Breast epithelium (tissue), 4 donors: ENCODE data around the gene ENC1. TPM values are rescaled to one million over a fixed set of nuclear protein-coding genes. Genes with fewer than 3 reads are reported as not detected.

Source experiments
- DNase-seq, 2 donors: peaks; one replicate each; pipeline ENCODE4 v3.0.0-alpha.2; 2019; ENCODE audit warnings: low spot score in 2 of 2
- H3K27ac ChIP-seq, 2 donors: fragments of 200-600 bp; sonication (generic) in 1 of 2; one replicate each; pipeline ENCODE4 v1.5.1; 2016 to 2019; ENCODE audit warnings: mild to moderate bottlenecking in 1 of 2
- H3K27me3 ChIP-seq, 2 donors: fragments of 200-600 bp; sonication (generic) in 1 of 2; one replicate each; pipeline versions ENCODE4 v1.5.1 to v1.6.0; 2017 to 2019; ENCODE audit warnings: control low read depth in 1 of 2, mild to moderate bottlenecking in 1 of 2
- H3K36me3 ChIP-seq: fragments of 200-600 bp; one replicate; pipeline ENCODE4 v1.5.1; 2019
- H3K4me1 ChIP-seq, 2 donors: fragments of 200-600 bp; sonication (generic); one replicate each; pipeline ENCODE4 v1.5.1; 2016 to 2019; ENCODE audit warnings: control low read depth in 1 of 2
- H3K4me3 ChIP-seq, 3 donors: fragments of 200-600 bp; sonication (generic); 1 replicate in 2 of 3; 2 replicates in 1 of 3; pipeline ENCODE4 v1.5.1; 2016 to 2019; ENCODE audit warnings: mild to moderate bottlenecking in 3 of 3, moderate library complexity in 2 of 3
- H3K9me3 ChIP-seq, 2 donors: fragments of 200-600 bp; sonication (generic) in 1 of 2; one replicate each; pipeline ENCODE4 v1.5.1; 2016 to 2019; ENCODE audit warnings: control low read depth in 1 of 2
- POLR2A ChIP-seq: fragments of 450-650 bp; IDR thresholded peaks from one replicate; pipeline ENCODE4 v1.6.1; 2016; ENCODE audit warnings: antibody characterized with exemption, mild to moderate bottlenecking, moderate library complexity
- POLR2AphosphoS5 ChIP-seq, 3 donors: sonication (generic); formaldehyde crosslinking; IDR thresholded peaks; one replicate each; pipeline ENCODE4 v1.6.1; 2017; ENCODE audit warnings: antibody characterized with exemption in 3 of 3
- intact Hi-C: fragments of 100-400 bp; cut with DNase I; formaldehyde crosslinking; loops from one replicate; pipeline ENCODE4 v1.15.1; 2023; ENCODE audit warnings: low total_unique reads
- total RNA-seq, 3 donors: library from RNA; depleted of rRNA; stranded (reverse); fragments of >200 nt; gene quantifications; one replicate each; pipeline ENCODE4 v1.1.0, GENCODE V29; 2016
- TF ChIP-seq, protein P1 (sequence below), 3 donors: fragments of 450-650 bp; IDR thresholded peaks; one replicate each; pipeline ENCODE4 v1.5.1; 2016 to 2017; ENCODE audit warnings: antibody characterized with exemption in 3 of 3, mild to moderate bottlenecking in 3 of 3, moderate library complexity in 3 of 3

Gene ENC1
- total RNA-seq, 3 donors from 2014 or later = 8.3 to 16.7 (median 13.8) TPM

- no peaks in the 10 kb centered on the region for H3K36me3 ChIP-seq
- no peak for DNase-seq
- H3K4me1 ChIP-seq = no peaks in the 10 kb centered on the region
- H3K27me3 ChIP-seq = no peaks in the 10 kb centered on the region
- intact Hi-C loops = loop anchor here (5.0 kb wide), 1 partner anchor 752 kb away; no protein-coding TSS in a partner anchor
- TF ChIP-seq, protein P1, sequence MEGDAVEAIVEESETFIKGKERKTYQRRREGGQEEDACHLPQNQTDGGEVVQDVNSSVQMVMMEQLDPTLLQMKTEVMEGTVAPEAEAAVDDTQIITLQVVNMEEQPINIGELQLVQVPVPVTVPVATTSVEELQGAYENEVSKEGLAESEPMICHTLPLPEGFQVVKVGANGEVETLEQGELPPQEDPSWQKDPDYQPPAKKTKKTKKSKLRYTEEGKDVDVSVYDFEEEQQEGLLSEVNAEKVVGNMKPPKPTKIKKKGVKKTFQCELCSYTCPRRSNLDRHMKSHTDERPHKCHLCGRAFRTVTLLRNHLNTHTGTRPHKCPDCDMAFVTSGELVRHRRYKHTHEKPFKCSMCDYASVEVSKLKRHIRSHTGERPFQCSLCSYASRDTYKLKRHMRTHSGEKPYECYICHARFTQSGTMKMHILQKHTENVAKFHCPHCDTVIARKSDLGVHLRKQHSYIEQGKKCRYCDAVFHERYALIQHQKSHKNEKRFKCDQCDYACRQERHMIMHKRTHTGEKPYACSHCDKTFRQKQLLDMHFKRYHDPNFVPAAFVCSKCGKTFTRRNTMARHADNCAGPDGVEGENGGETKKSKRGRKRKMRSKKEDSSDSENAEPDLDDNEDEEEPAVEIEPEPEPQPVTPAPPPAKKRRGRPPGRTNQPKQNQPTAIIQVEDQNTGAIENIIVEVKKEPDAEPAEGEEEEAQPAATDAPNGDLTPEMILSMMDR (IDR thresholded peaks at IDR 0.05) = no peak
- TF ChIP-seq POLR2A (no peak), POLR2AphosphoS5 (IDR thresholded peaks at IDR 0.05) (no peak)
- H3K4me3 ChIP-seq = no peak overlapping the region
- no peak overlapping the region for H3K27ac ChIP-seq
- H3K9me3 ChIP-seq = no peaks in the 10 kb centered on the region
Measured at GRCh38 chr5:74649421-74649973, 9.0 kb upstream of the ENC1 start.

DNA sequence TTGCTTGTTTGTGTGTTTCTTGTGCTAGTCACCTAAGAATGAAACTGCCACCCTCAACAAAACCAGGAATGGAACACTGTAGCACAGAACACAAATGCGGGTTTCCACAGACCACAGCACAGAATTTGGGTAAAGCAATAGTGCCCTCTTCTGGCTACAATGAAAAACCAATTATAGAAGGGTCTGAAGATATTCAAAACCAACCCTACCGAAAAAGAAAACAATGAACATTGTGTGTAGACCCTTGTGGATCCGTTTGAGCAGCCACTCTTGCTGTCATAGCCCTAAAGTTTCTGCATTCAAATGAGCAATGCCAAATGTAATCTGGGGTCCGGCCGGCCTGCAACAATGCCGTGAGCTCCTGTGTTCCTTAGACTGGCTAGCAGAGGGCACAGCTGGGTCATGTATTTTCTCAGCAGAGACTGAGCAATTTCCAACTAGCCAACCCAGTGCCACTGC lies 8.3 kb upstream of the ENC1 start:
- Histone ChIP-seq H3K36me3 (no peaks in the 10 kb centered on the region), H3K9me3 (no peaks in the 10 kb centered on the region), H3K4me3 (no peak overlapping the region), H3K27me3 (no peaks in the 10 kb centered on the region), H3K4me1 (no peaks in the 10 kb centered on the region), H3K27ac (no peak overlapping the region)
- no peak for DNase-seq
- TF ChIP-seq POLR2A = no peak
- TF ChIP-seq, protein P1 (IDR thresholded peaks at IDR 0.05) = peak; percentile 57 to 81 (median 67)
- intact Hi-C loops = loop anchor here (5.0 kb wide), 1 partner anchor 752 kb away; no protein-coding TSS in a partner anchor

DNA sequence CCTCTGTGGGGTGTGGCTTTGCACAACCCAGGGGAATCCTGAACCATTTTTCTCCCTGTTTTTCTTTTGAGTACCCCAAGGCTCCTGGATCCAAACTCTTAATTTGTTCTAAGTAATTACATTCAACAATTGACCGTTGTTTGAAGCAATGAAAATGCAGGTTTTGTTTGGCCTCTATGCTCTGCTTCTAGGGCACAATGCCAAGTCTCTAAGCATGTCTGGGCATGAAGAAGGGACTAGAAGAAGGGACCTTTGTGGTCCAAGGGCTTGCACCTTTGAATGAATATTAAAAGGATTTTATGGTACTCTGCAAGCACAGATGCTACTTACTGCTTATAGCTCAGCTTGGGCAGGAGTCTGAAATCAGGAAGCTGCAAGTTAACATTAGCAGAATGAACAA lies 6.6 kb upstream of the ENC1 start:
- H3K9me3 ChIP-seq = no peaks in the 10 kb centered on the region
- peak in 1 of 2 donors; percentile 79 for DNase-seq
- intact Hi-C loops = loop anchor here (5.0 kb wide), 1 partner anchor 750 kb away; no protein-coding TSS in a partner anchor
- H3K4me1 ChIP-seq = no peaks in the 10 kb centered on the region
- peak overlapping the region in 1 of 2 donors; percentile 60 for H3K27ac ChIP-seq
- TF ChIP-seq, protein P1 (IDR thresholded peaks at IDR 0.05) = no peak
- TF ChIP-seq POLR2AphosphoS5 (IDR thresholded peaks at IDR 0.05) (no peak), POLR2A (no peak)
- no peak overlapping the region for H3K4me3 ChIP-seq
- no peaks in the 10 kb centered on the region for H3K36me3 ChIP-seq
- no peaks in the 10 kb centered on the region for H3K27me3 ChIP-seq

- DNase-seq = no peak
- H3K27ac ChIP-seq = peak overlapping the region; percentile 25 to 68
- intact Hi-C loops = no loop called here
- H3K4me1 ChIP-seq = peaks cover 0 to 10% of the 10 kb centered on the region in 2 donors
- TF ChIP-seq POLR2A (no peak), POLR2AphosphoS5 (IDR thresholded peaks at IDR 0.05) (no peak)
- TF ChIP-seq, protein P1 (IDR thresholded peaks at IDR 0.05) = no peak
- no peak overlapping the region for H3K4me3 ChIP-seq
- no peaks in the 10 kb centered on the region for H3K9me3 ChIP-seq
- H3K36me3 ChIP-seq = no peaks in the 10 kb centered on the region
- no peaks in the 10 kb centered on the region for H3K27me3 ChIP-seq
Measured at GRCh38 chr5:74643111-74643562, 2.6 kb upstream of the ENC1 start.

DNA sequence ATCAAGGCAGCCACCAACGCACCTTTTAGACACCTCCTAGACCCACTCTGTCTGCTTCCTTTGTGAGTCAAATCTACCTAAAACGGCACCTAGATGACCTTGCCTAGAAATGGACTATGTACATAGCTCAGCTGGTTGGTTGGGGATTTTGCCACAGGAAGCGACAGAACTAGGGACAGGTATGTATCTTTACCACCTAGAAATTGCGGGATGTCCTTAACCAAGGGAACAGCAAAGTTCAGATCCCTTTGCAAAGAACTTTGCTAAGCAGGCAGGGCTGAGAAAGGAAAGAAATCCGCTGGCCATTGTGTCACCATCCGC lies 2.0 kb upstream of the ENC1 start:
- peaks cover 0 to 15% of the 10 kb centered on the region in 2 donors for H3K4me1 ChIP-seq
- no peak for TF ChIP-seq POLR2AphosphoS5 (IDR thresholded peaks at IDR 0.05)
- TF ChIP-seq POLR2A = no peak
- TF ChIP-seq, protein P1 (IDR thresholded peaks at IDR 0.05) = no peak
- DNase-seq = no peak

More for the DNA sequence above, 2.0 kb upstream of the ENC1 start:
- H3K36me3 ChIP-seq = no peaks in the 10 kb centered on the region
- H3K27me3 ChIP-seq = no peaks in the 10 kb centered on the region
- H3K9me3 ChIP-seq = no peaks in the 10 kb centered on the region
- intact Hi-C loops = no loop called here
- H3K27ac ChIP-seq = no peak overlapping the region
- no peak overlapping the region for H3K4me3 ChIP-seq
